GM12865 (cell line): Measurements from ENCODE around the gene PLEKHF1.

Source experiments
- DNase-seq: peaks from one replicate; pipeline ENCODE4 v3.0.0; 2010; ENCODE audit warnings: low read depth
- H3K4me3 ChIP-seq: 2 replicates; pipeline ENCODE4 v1.5.1; 2011; ENCODE audit warnings: mild to moderate bottlenecking, low read depth, low read length, control low read depth
- CTCF ChIP-seq: IDR thresholded peaks from 2 replicates; pipeline ENCODE4 v1.5.1; 2011; ENCODE audit warnings: low read length, control low read depth, low read depth, inconsistent platforms; ENCODE audit not compliant: insufficient read depth; ENCODE audit errors: missing control alignments

The PLEKHF1 gene

GRCh38 chr19:29724102-29724641 is 58.9 kb downstream of the PLEKHF1 start:
- DNase-seq = peak; percentile 26
- peak overlapping the region; percentile 18; the same call in 1 of the 2 replicates for H3K4me3 ChIP-seq
- TF ChIP-seq CTCF = no peak

GRCh38 chr19:29724746-29725145 is 59.5 kb downstream of the PLEKHF1 start:
- TF ChIP-seq CTCF = no peak
- no peak for DNase-seq
- H3K4me3 ChIP-seq = no peak overlapping the region
